Measurements from ENCODE around the gene IPO9.
"Not testable (repeated sequence)": the region's sequence is repeated elsewhere in the genome, so short reads cannot be mapped to it uniquely, and the experiment has no call there.

The IPO9 gene

DNA sequence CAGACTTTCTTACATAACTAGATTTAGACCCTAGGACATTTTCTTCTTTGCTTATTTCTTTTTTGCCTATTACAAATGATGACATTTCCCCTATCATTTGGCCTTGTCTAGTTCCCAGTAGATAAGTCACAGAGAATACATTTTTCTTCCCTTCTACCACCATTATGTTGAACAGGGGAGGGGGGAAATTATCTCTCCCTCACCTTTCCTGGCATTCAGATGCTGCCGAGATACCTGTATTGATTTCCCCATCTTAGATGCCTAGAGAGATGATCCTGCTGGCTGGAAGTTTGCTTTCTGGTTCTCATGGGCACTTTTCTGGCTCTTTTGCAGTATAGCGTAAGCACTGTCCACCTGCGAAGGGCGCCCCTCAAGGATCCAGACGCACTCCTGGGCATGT is 5.7 kb downstream of the IPO9 start:
- Histone ChIP-seq H3K9me3 (ENCODE audit: low read length) (no peaks in the 10 kb centered on the region), H3K4me1 (ENCODE audit: insufficient read depth, low read length) (peaks cover 20% of the 10 kb centered on the region), H3K27ac (ENCODE audit: low read depth, low read length) (no peak overlapping the region), H3K27me3 (ENCODE audit: control insufficient read depth in 1 of 2, insufficient read depth in 2 of 2, low read length in 2 of 2) (no peaks in the 10 kb centered on the region), H3K9ac (ENCODE audit: low read length) (no peak overlapping the region), H3K4me3 (ENCODE audit: low read depth in 1 of 2, low read length in 2 of 2) (no peak overlapping the region), H3K36me3 (ENCODE audit: insufficient read depth, low read length) (peaks cover 10% of the 10 kb centered on the region)

DNA sequence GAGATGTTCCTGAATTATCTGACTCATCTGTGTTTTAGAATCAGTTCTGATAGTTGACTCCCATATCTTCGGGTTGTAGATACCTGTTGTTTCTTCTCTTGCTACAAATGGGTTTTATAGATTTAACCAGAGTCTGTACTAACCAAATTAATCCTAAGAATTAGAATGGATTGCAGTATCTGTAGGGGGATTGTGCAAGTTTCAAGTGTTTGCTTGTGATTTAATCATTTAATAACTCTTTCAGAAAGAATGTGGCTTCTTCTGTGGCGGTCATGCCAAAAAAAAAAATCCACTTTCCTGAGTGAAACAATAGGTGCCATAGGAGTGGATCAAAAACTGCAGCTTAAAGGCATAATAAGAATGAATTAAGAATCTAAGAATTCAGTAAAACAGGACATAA is 9.4 kb downstream of the IPO9 start:
- Histone ChIP-seq H3K9me3 (ENCODE audit: low read length) (no peaks in the 10 kb centered on the region), H3K4me3 (ENCODE audit: low read depth in 1 of 2, low read length in 2 of 2) (no peak overlapping the region), H3K27ac (ENCODE audit: low read depth, low read length) (no peak overlapping the region)

DNA sequence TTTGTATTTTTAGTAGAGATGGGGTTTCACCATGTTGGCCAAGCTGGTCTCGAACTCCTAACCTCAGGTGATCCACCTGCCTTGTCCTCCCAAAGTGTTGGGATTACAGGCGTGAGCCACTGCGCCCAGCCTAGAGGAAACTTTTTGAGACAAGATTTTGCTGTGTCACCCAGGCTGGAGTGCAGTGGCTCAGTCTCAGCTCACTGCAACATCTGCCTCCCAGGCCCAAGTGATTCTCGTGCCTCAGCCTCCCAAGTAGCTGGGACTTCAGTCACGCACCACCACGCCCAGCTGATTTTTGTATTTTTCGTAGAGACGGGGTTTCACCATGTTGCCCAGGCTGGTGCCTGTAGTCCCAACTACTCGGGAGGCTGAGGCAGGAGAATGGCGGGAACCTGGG is 10.1 kb downstream of the IPO9 start:
- H3K27ac ChIP-seq (ENCODE audit: low read depth, low read length); H3K9me3 ChIP-seq (ENCODE audit: low read length); H3K36me3 ChIP-seq (ENCODE audit: insufficient read depth, low read length): not testable (repeated sequence)

More for the DNA sequence above, 9.4 kb downstream of the IPO9 start:
- H3K4me1 ChIP-seq (ENCODE audit: insufficient read depth, low read length): no peaks in the 10 kb centered on the region
- peaks cover 10% of the 10 kb centered on the region for H3K36me3 ChIP-seq (ENCODE audit: insufficient read depth, low read length)
- no peaks in the 10 kb centered on the region for H3K27me3 ChIP-seq (ENCODE audit: control insufficient read depth in 1 of 2, insufficient read depth in 2 of 2, low read length in 2 of 2)
- H3K9ac ChIP-seq (ENCODE audit: low read length): no peak overlapping the region

DNA sequence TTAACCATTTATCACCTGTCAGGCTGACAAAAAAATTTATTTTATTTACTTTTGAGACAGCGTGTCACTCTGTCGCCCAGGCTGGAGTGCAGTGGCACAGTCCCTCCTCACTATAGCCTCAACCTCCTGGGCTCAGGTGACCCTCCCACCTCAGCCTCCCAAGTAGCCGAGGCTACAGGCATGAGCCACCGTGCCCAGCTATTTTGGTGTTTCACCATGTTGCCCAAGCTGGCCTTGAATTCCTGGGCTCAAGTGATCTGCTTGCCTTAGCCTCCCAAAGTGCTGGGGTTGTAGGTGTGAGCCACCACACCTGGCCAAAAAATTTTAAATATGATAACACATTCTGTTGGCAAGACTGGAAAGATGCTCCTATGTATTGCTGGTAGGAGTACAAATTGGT is 11.1 kb downstream of the IPO9 start:
- no peak overlapping the region for H3K4me3 ChIP-seq (ENCODE audit: low read depth in 1 of 2, low read length in 2 of 2)
- peaks cover 3% of the 10 kb centered on the region for H3K36me3 ChIP-seq (ENCODE audit: insufficient read depth, low read length)
- no peak overlapping the region for H3K27ac ChIP-seq (ENCODE audit: low read depth, low read length)
- no peaks in the 10 kb centered on the region for H3K4me1 ChIP-seq (ENCODE audit: insufficient read depth, low read length)
- no peak overlapping the region for H3K9ac ChIP-seq (ENCODE audit: low read length)
- H3K9me3 ChIP-seq (ENCODE audit: low read length): no peaks in the 10 kb centered on the region
- no peaks in the 10 kb centered on the region for H3K27me3 ChIP-seq (ENCODE audit: control insufficient read depth in 1 of 2, insufficient read depth in 2 of 2, low read length in 2 of 2)

More for the DNA sequence above, 10.1 kb downstream of the IPO9 start:
- not testable (repeated sequence) for H3K4me1 ChIP-seq (ENCODE audit: insufficient read depth, low read length); H3K4me3 ChIP-seq (ENCODE audit: low read depth in 1 of 2, low read length in 2 of 2); H3K9ac ChIP-seq (ENCODE audit: low read length); H3K27me3 ChIP-seq (ENCODE audit: control insufficient read depth in 1 of 2, insufficient read depth in 2 of 2, low read length in 2 of 2)

DNA sequence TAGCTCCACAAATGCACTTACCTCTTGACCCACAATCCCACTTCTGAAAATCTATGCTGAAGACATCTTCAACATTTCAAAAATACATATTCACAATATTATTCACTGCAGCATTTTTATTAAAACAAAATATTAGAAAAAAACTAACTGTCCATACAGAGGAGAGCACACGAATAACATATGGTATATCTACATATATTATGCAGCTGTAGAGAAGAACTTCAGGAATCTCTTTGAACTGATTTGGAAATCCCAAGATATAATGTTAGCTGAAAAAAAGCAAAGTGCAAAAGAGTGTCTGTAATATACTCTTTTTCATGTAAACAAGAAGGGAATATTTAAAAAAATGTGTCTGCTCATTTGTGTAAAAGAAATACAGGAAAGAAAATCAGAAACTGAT is 11.5 kb downstream of the IPO9 start:
- no peak overlapping the region for H3K9ac ChIP-seq (ENCODE audit: low read length)
- H3K9me3 ChIP-seq (ENCODE audit: low read length): no peaks in the 10 kb centered on the region
- no peaks in the 10 kb centered on the region for H3K4me1 ChIP-seq (ENCODE audit: insufficient read depth, low read length)
- no peaks in the 10 kb centered on the region for H3K36me3 ChIP-seq (ENCODE audit: insufficient read depth, low read length)
- no peak overlapping the region for H3K27ac ChIP-seq (ENCODE audit: low read depth, low read length)
- H3K27me3 ChIP-seq (ENCODE audit: control insufficient read depth in 1 of 2, insufficient read depth in 2 of 2, low read length in 2 of 2): no peaks in the 10 kb centered on the region
- no peak overlapping the region for H3K4me3 ChIP-seq (ENCODE audit: low read depth in 1 of 2, low read length in 2 of 2)

DNA sequence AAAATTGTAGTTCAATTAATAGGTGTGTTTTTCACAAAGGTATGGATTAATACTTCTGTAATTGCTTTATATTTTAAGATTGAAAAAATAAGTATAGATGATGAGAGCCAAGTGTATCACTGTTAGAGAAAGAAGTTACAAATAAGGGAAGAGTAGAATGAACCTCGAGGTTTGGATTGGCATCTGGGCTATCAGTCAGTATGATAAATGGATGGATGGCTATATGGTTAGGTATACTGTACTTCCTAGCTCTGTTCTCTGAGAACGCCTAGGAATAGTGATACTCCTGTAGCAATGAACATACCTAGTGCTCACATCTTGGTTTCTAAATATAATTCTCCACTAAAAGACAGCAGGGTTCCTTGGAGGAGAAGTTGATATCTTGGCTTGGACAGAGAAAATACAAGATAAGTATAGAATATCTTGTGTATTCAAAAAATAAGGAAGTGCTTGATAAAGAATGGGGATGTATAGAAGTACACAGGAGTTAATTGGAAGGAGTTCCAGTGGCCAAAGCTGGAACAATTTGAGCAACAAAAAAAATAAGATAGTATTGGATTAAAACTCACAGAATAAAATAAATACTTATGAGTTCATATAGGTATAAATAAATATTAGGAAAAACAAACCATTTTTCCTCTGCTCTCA is 12.4 kb downstream of the IPO9 start:
- no peak overlapping the region for H3K9ac ChIP-seq (ENCODE audit: low read length)
- H3K27ac ChIP-seq (ENCODE audit: low read depth, low read length): no peak overlapping the region
- no peaks in the 10 kb centered on the region for H3K9me3 ChIP-seq (ENCODE audit: low read length)
- no peaks in the 10 kb centered on the region for H3K27me3 ChIP-seq (ENCODE audit: control insufficient read depth in 1 of 2, insufficient read depth in 2 of 2, low read length in 2 of 2)
- H3K4me3 ChIP-seq (ENCODE audit: low read depth in 1 of 2, low read length in 2 of 2): no peak overlapping the region
- H3K36me3 ChIP-seq (ENCODE audit: insufficient read depth, low read length): no peaks in the 10 kb centered on the region
- H3K4me1 ChIP-seq (ENCODE audit: insufficient read depth, low read length): no peaks in the 10 kb centered on the region

DNA sequence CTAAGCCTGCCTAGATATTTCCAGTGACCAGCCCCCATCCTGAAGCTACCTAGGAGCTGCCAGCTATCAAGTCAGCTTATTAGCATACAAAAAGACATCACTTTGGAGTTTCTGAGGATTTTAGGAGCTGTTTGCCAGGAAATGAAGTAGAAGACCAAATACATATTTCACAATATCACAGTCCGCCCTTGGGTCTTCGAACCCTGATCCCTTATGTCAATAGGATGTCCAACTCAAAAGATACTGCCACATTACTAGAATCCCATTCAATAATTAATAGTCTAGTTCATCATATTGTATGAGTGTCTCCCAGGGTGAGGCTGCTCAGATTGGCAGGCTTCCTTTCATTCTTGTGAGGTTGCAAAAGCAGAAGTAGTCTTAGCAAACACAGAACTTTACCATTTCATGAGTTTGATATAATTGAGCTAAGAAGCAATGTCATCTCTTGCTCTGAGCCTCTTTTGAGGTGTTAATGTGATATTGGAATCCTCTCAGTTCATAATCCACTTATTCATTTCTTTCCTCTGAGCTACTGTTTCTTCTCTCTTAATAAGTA is 13.6 kb downstream of the IPO9 start:
- Histone ChIP-seq H3K4me1 (ENCODE audit: insufficient read depth, low read length) (no peaks in the 10 kb centered on the region), H3K27ac (ENCODE audit: low read depth, low read length) (no peak overlapping the region), H3K27me3 (ENCODE audit: control insufficient read depth in 1 of 2, insufficient read depth in 2 of 2, low read length in 2 of 2) (no peaks in the 10 kb centered on the region), H3K36me3 (ENCODE audit: insufficient read depth, low read length) (peaks cover 4% of the 10 kb centered on the region), H3K4me3 (ENCODE audit: low read depth in 1 of 2, low read length in 2 of 2) (no peak overlapping the region), H3K9ac (ENCODE audit: low read length) (no peak overlapping the region), H3K9me3 (ENCODE audit: low read length) (no peaks in the 10 kb centered on the region)

DNA sequence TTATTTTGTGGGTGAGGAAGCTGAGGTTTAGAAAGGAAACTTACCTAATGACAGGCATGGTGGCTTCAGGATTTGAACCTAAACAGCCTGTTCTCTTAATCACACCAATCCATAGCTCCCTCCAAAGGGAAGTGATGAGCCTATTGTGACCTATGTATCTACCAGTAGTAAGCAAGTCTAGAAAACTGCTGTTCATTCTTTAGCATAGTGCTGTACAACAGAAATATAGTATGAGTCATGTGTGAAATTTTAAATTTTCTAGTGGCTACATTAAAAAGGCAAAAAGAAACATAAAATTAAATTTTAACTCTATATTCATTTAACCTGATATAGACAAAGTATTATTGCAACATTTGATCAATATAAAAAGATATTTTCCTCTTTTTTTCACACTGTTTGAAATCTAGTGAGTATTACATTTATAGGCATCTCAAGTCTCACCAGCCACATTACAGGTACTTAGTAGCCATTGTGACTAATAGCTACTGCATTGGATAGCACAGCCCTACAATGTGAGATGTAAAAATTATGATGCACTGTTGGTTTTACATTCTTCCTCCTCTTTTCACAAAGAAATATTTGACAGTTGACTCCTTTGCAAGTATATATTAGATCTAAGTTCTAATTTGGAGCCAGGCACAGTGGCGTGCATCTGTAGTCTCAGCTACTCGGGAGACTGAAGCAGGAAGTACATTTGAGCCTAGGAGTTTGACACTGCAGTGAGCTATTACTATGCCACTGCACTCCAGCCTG is 16.6 kb downstream of the IPO9 start:
- Histone ChIP-seq H3K27ac (ENCODE audit: low read depth, low read length) (no peak overlapping the region), H3K4me3 (ENCODE audit: low read depth in 1 of 2, low read length in 2 of 2) (no peak overlapping the region)

DNA sequence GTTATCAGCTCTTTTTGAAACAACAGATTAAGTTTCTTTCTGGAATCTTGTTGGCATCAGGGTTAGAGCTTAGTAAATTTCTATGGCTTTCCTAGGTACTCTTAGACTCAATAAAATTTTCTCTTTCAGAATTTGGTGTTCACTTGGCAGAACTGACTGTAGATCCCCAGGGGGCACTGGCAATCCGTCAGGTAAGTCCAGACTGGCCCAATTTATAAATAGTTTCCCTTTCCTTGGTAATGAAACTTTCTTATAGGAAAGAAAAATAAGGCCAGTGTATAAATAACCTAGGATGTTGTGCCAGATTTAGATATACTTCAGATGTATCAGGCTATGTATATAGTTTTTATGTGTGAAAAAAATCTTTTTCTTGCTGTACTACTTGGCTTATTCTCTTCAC is 18.2 kb downstream of the IPO9 start:
- no peak overlapping the region for H3K27ac ChIP-seq (ENCODE audit: low read depth, low read length)
- H3K9me3 ChIP-seq (ENCODE audit: low read length): no peaks in the 10 kb centered on the region
- peaks cover 38% of the 10 kb centered on the region for H3K36me3 ChIP-seq (ENCODE audit: insufficient read depth, low read length)
- no peak overlapping the region for H3K4me3 ChIP-seq (ENCODE audit: low read depth in 1 of 2, low read length in 2 of 2)
- H3K27me3 ChIP-seq (ENCODE audit: control insufficient read depth in 1 of 2, insufficient read depth in 2 of 2, low read length in 2 of 2): no peaks in the 10 kb centered on the region
- peaks cover 7% of the 10 kb centered on the region for H3K4me1 ChIP-seq (ENCODE audit: insufficient read depth, low read length)
- H3K9ac ChIP-seq (ENCODE audit: low read length): no peak overlapping the region

More for the DNA sequence above, 16.6 kb downstream of the IPO9 start:
- Histone ChIP-seq H3K27me3 (ENCODE audit: control insufficient read depth in 1 of 2, insufficient read depth in 2 of 2, low read length in 2 of 2) (no peaks in the 10 kb centered on the region), H3K9ac (ENCODE audit: low read length) (no peak overlapping the region), H3K36me3 (ENCODE audit: insufficient read depth, low read length) (peaks cover 30% of the 10 kb centered on the region), H3K9me3 (ENCODE audit: low read length) (no peaks in the 10 kb centered on the region), H3K4me1 (ENCODE audit: insufficient read depth, low read length) (peaks cover 7% of the 10 kb centered on the region)

DNA sequence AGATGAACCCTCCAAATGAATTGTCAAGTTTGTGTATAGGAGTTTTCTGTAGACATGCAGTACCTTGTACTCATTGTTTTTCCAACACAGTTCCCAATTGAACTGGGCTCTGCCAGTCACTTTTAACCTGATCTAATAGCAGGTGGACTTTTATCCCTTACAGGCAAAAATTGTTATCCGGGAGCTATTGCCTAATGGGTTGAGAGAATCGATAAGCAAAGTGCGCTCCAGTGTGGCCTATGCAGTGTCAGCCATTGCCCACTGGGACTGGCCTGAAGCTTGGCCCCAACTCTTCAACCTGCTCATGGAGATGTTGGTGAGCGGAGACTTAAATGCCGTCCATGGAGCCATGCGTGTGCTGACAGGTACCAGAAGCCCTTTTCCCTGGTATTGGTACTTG is 19.3 kb downstream of the IPO9 start:
- H3K36me3 ChIP-seq (ENCODE audit: insufficient read depth, low read length): peaks cover 48% of the 10 kb centered on the region
- no peak overlapping the region for H3K4me3 ChIP-seq (ENCODE audit: low read depth in 1 of 2, low read length in 2 of 2)
- peaks cover 7% of the 10 kb centered on the region for H3K4me1 ChIP-seq (ENCODE audit: insufficient read depth, low read length)
- H3K9me3 ChIP-seq (ENCODE audit: low read length): no peaks in the 10 kb centered on the region
- no peak overlapping the region for H3K27ac ChIP-seq (ENCODE audit: low read depth, low read length)
- no peak overlapping the region for H3K9ac ChIP-seq (ENCODE audit: low read length)
- no peaks in the 10 kb centered on the region for H3K27me3 ChIP-seq (ENCODE audit: control insufficient read depth in 1 of 2, insufficient read depth in 2 of 2, low read length in 2 of 2)

DNA sequence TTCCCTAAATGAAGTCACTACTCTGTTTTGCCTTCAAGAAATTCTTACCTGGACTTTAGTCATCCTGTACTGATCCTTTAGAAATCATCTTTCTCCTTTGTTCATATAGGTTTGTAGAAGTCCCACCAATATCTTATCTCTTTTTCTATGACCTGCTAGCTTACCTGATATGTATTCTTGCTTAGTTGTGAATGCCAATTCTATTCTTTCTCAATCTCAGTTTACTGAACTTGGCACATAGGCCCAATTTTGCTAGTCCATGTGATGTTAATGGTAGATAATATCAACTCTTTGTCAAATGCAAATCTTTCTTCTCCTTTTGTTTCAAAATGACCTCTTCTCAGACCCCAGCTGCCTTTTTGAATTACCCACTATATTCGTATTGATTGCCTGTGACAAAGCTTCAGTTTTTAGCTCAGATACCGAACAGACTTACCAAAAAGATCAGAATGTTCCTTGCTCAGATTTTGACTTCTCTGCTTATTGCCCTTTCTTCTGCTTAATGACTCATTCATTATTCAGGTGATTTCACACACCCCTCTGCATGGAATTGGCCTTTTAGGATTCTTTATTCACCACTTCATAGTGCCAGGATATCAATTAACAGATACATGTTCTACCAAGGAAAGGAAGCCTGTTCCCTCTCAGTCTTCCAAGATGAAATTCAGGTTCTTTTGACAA is 20.6 kb downstream of the IPO9 start:
- no peaks in the 10 kb centered on the region for H3K27me3 ChIP-seq (ENCODE audit: control insufficient read depth in 1 of 2, insufficient read depth in 2 of 2, low read length in 2 of 2)
- H3K9me3 ChIP-seq (ENCODE audit: low read length): no peaks in the 10 kb centered on the region
- H3K27ac ChIP-seq (ENCODE audit: low read depth, low read length): no peak overlapping the region
- H3K4me3 ChIP-seq (ENCODE audit: low read depth in 1 of 2, low read length in 2 of 2): no peak overlapping the region
- no peak overlapping the region for H3K9ac ChIP-seq (ENCODE audit: low read length)
- peaks cover 7% of the 10 kb centered on the region for H3K4me1 ChIP-seq (ENCODE audit: insufficient read depth, low read length)
- peaks cover 58% of the 10 kb centered on the region for H3K36me3 ChIP-seq (ENCODE audit: insufficient read depth, low read length)
